Measurements from ENCODE around the gene SCO1. TPM values are rescaled to one million over a fixed set of nuclear protein-coding genes. Genes with fewer than 3 reads are reported as not detected.

The SCO1 gene
- total RNA-seq: 26.8 and 27.4 TPM in 2 replicates
- long read RNA-seq, full-length matches to known transcripts: 198 of 221 reads
- long read RNA-seq, partial matches to known transcripts: 10 of 221 reads
- long read RNA-seq, other reads (novel, unspliced or antisense): 13 of 221 reads

DNA sequence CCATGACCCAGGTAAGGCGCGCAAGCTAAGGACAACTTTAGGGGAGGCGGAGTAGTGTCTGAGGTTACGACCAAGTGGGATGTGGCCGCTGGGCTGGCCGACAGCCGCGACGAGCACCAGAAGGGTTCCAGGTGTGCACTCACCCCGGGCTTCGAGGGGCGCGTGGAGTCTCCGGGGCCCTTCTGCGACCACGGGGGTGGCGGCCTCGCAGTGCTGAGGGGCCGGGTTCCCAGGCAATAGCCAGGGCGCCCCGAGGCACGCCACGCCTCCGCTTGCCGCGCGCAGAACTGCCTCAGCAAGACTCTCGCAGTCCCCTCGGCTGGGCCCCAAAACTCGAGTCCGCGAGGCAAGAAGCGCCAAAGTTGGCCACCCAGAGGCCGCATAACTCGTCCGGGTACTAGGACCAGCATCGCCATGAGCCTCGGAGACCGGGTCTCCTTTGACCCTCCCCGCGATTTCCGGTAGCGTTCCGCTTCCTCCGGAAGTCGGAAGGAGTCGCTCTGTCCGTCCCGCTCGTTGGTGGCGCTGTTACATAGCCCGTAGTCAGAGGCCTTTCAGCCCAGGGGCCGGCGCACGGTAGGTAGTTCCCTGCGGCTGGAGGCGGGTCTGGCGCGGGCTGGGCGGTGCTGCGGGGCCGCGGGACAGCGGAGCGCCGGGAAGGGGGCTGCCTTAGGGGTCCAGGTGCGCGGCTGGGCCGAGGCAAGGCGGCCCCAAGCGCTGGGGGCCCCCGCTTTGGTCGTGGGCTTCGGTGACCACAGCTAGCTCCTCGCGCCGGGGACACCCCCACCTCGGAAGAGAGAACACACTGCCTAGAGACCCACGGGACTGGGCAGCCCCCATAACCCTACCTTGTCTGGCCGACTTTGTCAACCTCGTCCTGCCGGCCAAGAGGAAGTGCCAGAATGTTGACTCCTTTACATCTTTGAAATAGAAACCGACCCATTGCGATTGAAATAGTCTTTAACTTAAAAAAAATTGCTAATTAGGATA lies at the start of gene SCO1, which contains the start of gene ADPRM:
TSS of gene SCO1 (minus strand) at position 442 of the 990 bp plus-strand sequence. CDS start at position 416, 26 bp downstream.
TSS of gene ADPRM (plus strand) at position 503 of the 990 bp plus-strand sequence. CDS start 7,333 bp downstream, outside the sequence.
- peaks cover 35% of the 10 kb centered on the region for H3K4me1 Mint-ChIP-seq (ENCODE audit: unreplicated experiment)
- no peaks in the 10 kb centered on the region for H3K27me3 Mint-ChIP-seq (ENCODE audit: unreplicated experiment)
- DNase-seq (ENCODE audit: extremely low spot score, unreplicated experiment): peak; percentile 95
- H3K27ac Mint-ChIP-seq (ENCODE audit: unreplicated experiment): peak within 1 kb of the TSS; percentile 85
- TF ChIP-seq, protein P1, sequence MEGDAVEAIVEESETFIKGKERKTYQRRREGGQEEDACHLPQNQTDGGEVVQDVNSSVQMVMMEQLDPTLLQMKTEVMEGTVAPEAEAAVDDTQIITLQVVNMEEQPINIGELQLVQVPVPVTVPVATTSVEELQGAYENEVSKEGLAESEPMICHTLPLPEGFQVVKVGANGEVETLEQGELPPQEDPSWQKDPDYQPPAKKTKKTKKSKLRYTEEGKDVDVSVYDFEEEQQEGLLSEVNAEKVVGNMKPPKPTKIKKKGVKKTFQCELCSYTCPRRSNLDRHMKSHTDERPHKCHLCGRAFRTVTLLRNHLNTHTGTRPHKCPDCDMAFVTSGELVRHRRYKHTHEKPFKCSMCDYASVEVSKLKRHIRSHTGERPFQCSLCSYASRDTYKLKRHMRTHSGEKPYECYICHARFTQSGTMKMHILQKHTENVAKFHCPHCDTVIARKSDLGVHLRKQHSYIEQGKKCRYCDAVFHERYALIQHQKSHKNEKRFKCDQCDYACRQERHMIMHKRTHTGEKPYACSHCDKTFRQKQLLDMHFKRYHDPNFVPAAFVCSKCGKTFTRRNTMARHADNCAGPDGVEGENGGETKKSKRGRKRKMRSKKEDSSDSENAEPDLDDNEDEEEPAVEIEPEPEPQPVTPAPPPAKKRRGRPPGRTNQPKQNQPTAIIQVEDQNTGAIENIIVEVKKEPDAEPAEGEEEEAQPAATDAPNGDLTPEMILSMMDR (IDR thresholded peaks at IDR 0.05): peak; percentile 64
- H3K4me3 Mint-ChIP-seq (ENCODE audit: unreplicated experiment): peak within 1 kb of the TSS; percentile 92
- peaks cover 17% of the 10 kb centered on the region for H3K36me3 Mint-ChIP-seq (ENCODE audit: unreplicated experiment)
- H3K9me3 Mint-ChIP-seq (ENCODE audit: unreplicated experiment): no peaks in the 10 kb centered on the region

DNA sequence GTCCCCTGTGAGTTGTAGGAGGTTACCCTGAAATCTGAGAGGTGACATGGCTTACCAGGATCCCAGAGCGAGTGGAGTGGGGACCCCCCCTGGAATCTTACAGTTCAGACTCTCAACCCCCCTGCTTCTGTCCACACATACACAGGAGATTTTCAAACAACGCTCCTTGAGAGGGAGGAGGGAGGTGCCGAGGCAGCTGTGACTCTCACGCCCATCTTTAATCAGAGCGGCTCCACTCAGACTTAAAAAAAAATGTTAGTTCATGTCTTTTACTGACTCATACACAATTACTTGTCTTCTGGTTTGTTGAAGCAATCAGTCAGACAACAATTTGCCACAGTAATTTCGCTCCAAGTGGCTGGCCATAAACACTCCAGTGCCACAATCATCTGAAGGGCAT lies 47.9 kb upstream of the SCO1 start:
- Mint-ChIP-seq H3K27ac (ENCODE audit: unreplicated experiment) (no peak overlapping the region), H3K36me3 (ENCODE audit: unreplicated experiment) (no peaks in the 10 kb centered on the region)

DNA sequence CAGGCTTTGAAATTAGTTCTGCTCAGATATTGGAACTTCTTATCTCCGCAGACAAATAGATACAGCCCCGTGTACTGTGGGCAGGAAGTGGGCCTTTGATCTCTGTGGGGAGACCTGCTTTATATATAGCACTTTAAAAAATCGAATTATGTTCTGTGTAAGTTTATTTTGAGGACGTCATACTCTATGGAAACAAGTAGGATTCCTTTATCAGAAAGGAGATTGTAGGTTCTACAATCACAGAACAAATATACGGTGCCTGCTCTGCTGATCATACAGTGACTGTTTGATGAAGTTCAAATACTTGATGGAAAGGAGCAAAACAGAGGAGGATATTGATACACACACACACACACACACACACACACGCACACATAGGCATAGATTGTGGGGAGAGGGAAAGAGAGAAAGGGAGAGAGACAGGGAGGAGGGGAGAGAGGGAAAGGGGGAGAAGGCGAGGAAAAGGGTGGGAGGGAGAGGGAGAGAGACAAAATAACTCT lies 47.2 kb upstream of the SCO1 start:
- H3K9me3 Mint-ChIP-seq (ENCODE audit: unreplicated experiment): no peaks in the 10 kb centered on the region
- peaks cover 18% of the 10 kb centered on the region for H3K27me3 Mint-ChIP-seq (ENCODE audit: unreplicated experiment)
- TF ChIP-seq, protein P1 (IDR thresholded peaks at IDR 0.05): no peak
- no peak for DNase-seq (ENCODE audit: extremely low spot score, unreplicated experiment)
- no peaks in the 10 kb centered on the region for H3K4me1 Mint-ChIP-seq (ENCODE audit: unreplicated experiment)
- no peak overlapping the region for H3K27ac Mint-ChIP-seq (ENCODE audit: unreplicated experiment)
- no peak overlapping the region for H3K4me3 Mint-ChIP-seq (ENCODE audit: unreplicated experiment)
- H3K36me3 Mint-ChIP-seq (ENCODE audit: unreplicated experiment): no peaks in the 10 kb centered on the region

More for the DNA sequence above, 47.9 kb upstream of the SCO1 start:
- Mint-ChIP-seq H3K4me3 (ENCODE audit: unreplicated experiment) (no peak overlapping the region), H3K9me3 (ENCODE audit: unreplicated experiment) (no peaks in the 10 kb centered on the region), H3K4me1 (ENCODE audit: unreplicated experiment) (no peaks in the 10 kb centered on the region), H3K27me3 (ENCODE audit: unreplicated experiment) (peaks cover 15% of the 10 kb centered on the region)
- DNase-seq (ENCODE audit: extremely low spot score, unreplicated experiment): no peak
- TF ChIP-seq, protein P1 (IDR thresholded peaks at IDR 0.05): no peak

DNA sequence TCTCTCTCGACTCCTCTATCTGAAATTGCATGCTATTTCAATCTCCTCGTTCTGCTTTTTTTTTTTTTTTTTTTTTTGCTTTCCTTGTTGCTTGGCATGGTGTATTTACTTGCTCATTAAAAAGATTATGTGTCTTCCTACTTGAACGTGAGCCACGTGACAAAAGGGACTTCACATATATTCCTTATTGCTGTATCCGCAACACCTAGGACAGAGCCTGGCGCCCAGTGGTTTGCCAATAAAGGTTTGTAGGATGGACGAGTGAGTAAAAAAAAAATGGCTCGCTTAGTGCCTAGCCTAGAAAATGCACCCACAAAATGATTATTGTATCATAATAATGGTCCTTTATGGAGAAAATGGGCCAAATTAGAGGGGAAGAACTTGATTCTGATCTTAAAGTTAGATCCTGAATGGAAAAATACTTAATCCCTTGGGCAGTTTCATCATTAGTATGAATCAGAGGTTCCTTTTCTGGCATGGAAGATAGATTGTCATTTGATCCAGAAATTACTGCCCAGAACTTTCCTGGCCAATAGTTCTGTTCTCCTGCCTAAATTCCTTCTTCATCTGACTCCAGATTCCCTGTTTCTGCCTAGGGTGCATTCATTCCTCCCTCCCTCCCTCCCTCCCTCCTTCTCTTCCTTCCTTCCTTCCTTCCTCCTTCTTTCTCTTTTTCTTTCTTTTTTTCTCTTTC lies 46.1 kb upstream of the SCO1 start:
- peaks cover 18% of the 10 kb centered on the region for H3K27me3 Mint-ChIP-seq (ENCODE audit: unreplicated experiment)
- no peak overlapping the region for H3K4me3 Mint-ChIP-seq (ENCODE audit: unreplicated experiment)
- no peaks in the 10 kb centered on the region for H3K36me3 Mint-ChIP-seq (ENCODE audit: unreplicated experiment)
- H3K9me3 Mint-ChIP-seq (ENCODE audit: unreplicated experiment): no peaks in the 10 kb centered on the region
- no peak overlapping the region for H3K27ac Mint-ChIP-seq (ENCODE audit: unreplicated experiment)
- TF ChIP-seq, protein P1 (IDR thresholded peaks at IDR 0.05): no peak
- H3K4me1 Mint-ChIP-seq (ENCODE audit: unreplicated experiment): no peaks in the 10 kb centered on the region
- DNase-seq (ENCODE audit: extremely low spot score, unreplicated experiment): no peak
